ENCODE data around the gene NDP. TPM values are rescaled to one million over a fixed set of nuclear protein-coding genes. Genes with fewer than 3 reads are reported as not detected.
"Not testable (repeated sequence)": the region's sequence is repeated elsewhere in the genome, so short reads cannot be mapped to it uniquely, and the experiment has no call there.

NDP gene
- total RNA-seq, 4 donors from 2014 or later = 0.27 TPM; not detected in 3

DNA sequence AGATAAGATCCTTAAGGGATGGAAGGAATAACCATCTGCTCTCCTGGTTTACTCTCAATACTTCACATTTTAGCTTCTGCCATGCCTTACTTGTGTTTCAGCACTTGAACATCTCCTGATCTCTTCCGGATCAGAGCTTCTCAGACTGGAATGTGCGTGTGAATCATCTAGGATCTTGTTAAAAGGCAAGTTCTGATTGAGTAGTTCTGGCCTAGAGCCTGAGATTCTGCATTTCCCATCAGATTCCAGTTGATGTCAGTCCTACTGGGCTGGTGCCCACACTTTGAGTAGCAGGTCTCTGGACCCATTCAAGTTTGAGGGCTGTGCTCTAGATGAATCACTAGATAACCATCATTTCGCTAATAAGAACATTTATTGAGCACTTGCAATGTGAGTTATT is 20.0 kb downstream of the NDP start:
- TF ChIP-seq EP300 (IDR thresholded peaks at IDR 0.05; ENCODE audit: low read depth) = no peak
- TF ChIP-seq POLR2AphosphoS5 (IDR thresholded peaks at IDR 0.05) = no peak
- no peaks in the 10 kb centered on the region for H3K4me1 ChIP-seq
- 75% methylated on average over 3 of the region's 3 CpGs; no CpG with 5 or more reads in 1 of the 2 donors for WGBS, 2 donors (ENCODE audit: low coverage in 1 of 2)
- no peak overlapping the region for H3K4me3 ChIP-seq
- in situ Hi-C loops (cut with MboI; ENCODE audit: low pct_ligation_motif_present in 1 of 4, low pct_unique_long_range_greater_than_20kb in 1 of 4, low sequenced_read_pairs in 3 of 4) (loop anchor here in 2 of 4 donors (25.0 kb wide), 2 partner anchors 1109 to 1234 kb away; no protein-coding TSS in a partner anchor), intact Hi-C loops (cut with DNase I; ENCODE audit: low total_unique reads) (no loop called here)
- no peaks in the 10 kb centered on the region for H3K36me3 ChIP-seq
- no peak overlapping the region for H3K27ac ChIP-seq
- H3K27me3 ChIP-seq = no peaks in the 10 kb centered on the region
- H3K9me3 ChIP-seq = no peaks in the 10 kb centered on the region
- DNase-seq = no peak

GRCh38 chrX:43949669-43950068 is 23.5 kb downstream of the NDP start:
- peak; percentile 22 for DNase-seq
- Histone ChIP-seq H3K9me3 (no peaks in the 10 kb centered on the region), H3K27ac (no peak overlapping the region), H3K36me3 (no peaks in the 10 kb centered on the region), H3K27me3 (no peaks in the 10 kb centered on the region), H3K4me1 (no peaks in the 10 kb centered on the region), H3K4me3 (no peak overlapping the region)
- in situ Hi-C loops (cut with MboI; ENCODE audit: low pct_ligation_motif_present in 1 of 4, low pct_unique_long_range_greater_than_20kb in 1 of 4, low sequenced_read_pairs in 3 of 4) = loop anchor here in 2 of 4 donors (25.0 kb wide), 4 partner anchors 112 to 1238 kb away; no protein-coding TSS in a partner anchor
- TF ChIP-seq EP300 (IDR thresholded peaks at IDR 0.05; ENCODE audit: low read depth) = no peak
- no peak for TF ChIP-seq POLR2A (IDR thresholded peaks at IDR 0.05)
- TF ChIP-seq CTCF (IDR thresholded peaks at IDR 0.05) = peak in 4 of 5 experiments; percentile 19 to 33 (median 30)
- TF ChIP-seq POLR2AphosphoS5 (IDR thresholded peaks at IDR 0.05) = no peak
- WGBS, 2 donors (ENCODE audit: low coverage in 1 of 2) = 23% methylated on average over 15 of the region's 15 CpGs; no CpG with 5 or more reads in 1 of the 2 donors
- intact Hi-C loops (cut with DNase I; ENCODE audit: low total_unique reads) = no loop called here

DNA sequence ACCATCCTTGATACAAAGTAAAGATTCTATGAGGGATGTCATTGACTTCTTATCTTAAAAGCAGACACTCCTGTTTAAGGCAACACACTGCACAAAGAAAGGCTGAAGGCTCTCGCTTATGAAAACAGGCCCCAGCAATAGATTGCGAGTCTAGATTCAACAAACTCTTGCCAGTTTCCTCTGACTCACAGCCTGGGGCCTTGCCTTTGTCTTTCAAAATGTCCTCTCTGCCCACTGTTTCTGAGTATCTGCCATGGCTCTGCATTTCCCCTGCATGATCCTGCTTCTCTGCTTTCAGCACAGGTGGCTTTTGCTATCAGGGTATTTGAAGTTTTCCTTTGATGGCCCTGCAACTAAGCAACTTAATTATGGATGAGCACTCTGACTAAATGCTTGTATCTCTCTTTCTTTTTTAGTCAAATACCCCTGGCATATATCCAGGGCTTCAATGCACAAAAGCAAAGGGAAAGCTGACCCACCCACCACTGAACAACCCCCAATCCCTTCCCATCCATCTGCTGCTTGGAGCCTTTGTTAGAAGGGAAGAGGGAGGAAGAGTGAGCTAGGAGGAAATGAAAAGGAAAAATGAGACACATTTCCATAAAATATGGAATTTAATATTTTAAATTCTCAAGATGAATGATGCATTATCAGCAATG is 32.2 kb downstream of the NDP start:
- Histone ChIP-seq H3K27me3 (no peaks in the 10 kb centered on the region), H3K36me3 (no peaks in the 10 kb centered on the region), H3K4me1 (no peaks in the 10 kb centered on the region), H3K9me3 (no peaks in the 10 kb centered on the region), H3K4me3 (no peak overlapping the region), H3K27ac (no peak overlapping the region)
- DNase-seq = no peak
- WGBS, 2 donors (ENCODE audit: low coverage in 1 of 2) = 62% methylated on average over 2 of the region's 2 CpGs; no CpG with 5 or more reads in 1 of the 2 donors
- in situ Hi-C loops (cut with MboI; ENCODE audit: low pct_ligation_motif_present in 1 of 4, low pct_unique_long_range_greater_than_20kb in 1 of 4, low sequenced_read_pairs in 3 of 4) = loop anchor here in 1 of 4 donors (25.0 kb wide), 2 partner anchors 104 to 379 kb away; no protein-coding TSS in a partner anchor
- intact Hi-C loops (cut with DNase I; ENCODE audit: low total_unique reads) = no loop called here
- TF ChIP-seq POLR2A (IDR thresholded peaks at IDR 0.05) (no peak), CTCF (IDR thresholded peaks at IDR 0.05) (no peak), POLR2AphosphoS5 (IDR thresholded peaks at IDR 0.05) (no peak), EP300 (IDR thresholded peaks at IDR 0.05; ENCODE audit: low read depth) (no peak)

DNA sequence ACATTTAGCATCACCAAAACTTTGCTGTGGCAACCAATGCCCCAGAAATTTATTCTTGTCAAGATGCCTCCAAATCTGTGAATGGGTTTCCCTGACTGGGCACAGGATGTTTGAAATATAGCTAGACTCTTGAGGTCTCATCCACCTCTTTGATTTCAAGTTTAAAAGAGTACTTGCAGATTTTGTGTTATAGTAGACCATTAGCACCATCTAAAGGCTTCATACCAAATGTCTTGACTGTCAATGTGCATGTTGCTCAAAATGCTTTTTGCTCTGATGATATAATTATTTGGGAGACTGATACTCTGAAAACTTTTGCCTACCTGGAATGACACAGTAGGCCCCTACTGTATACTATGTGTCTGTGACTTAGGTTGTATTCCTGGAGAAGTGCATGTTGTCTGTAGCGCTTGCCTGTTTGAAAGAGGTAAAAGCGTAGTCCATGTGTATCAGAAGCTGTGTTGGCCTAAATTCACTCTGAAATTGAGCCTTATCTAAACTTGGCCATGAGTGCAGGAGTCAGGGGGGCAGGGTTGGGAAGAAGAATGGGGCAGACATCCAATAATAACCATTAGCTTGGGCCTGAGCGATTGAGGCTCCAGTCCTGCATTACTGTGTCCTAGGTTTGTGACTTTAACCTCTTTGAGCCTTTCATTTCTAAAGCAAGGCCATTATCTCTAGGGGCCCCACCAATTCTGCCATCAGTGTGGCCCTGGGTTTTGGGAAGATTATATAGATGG is 33.8 kb downstream of the NDP start:
- Histone ChIP-seq H3K27ac (no peak overlapping the region), H3K36me3 (no peaks in the 10 kb centered on the region), H3K4me1 (no peaks in the 10 kb centered on the region), H3K27me3 (no peaks in the 10 kb centered on the region), H3K9me3 (no peaks in the 10 kb centered on the region), H3K4me3 (no peak overlapping the region)
- 81% methylated on average over 3 of the region's 3 CpGs; no CpG with 5 or more reads in 1 of the 2 donors for WGBS, 2 donors (ENCODE audit: low coverage in 1 of 2)
- no peak for DNase-seq
- TF ChIP-seq POLR2AphosphoS5 (IDR thresholded peaks at IDR 0.05) (no peak), CTCF (IDR thresholded peaks at IDR 0.05) (no peak), EP300 (IDR thresholded peaks at IDR 0.05; ENCODE audit: low read depth) (no peak), POLR2A (IDR thresholded peaks at IDR 0.05) (no peak)
- in situ Hi-C loops (cut with MboI; ENCODE audit: low pct_ligation_motif_present in 1 of 4, low pct_unique_long_range_greater_than_20kb in 1 of 4, low sequenced_read_pairs in 3 of 4) = loop anchor here in 1 of 4 donors (25.0 kb wide), 2 partner anchors 102 to 377 kb away; no protein-coding TSS in a partner anchor
- intact Hi-C loops (cut with DNase I; ENCODE audit: low total_unique reads) = no loop called here

DNA sequence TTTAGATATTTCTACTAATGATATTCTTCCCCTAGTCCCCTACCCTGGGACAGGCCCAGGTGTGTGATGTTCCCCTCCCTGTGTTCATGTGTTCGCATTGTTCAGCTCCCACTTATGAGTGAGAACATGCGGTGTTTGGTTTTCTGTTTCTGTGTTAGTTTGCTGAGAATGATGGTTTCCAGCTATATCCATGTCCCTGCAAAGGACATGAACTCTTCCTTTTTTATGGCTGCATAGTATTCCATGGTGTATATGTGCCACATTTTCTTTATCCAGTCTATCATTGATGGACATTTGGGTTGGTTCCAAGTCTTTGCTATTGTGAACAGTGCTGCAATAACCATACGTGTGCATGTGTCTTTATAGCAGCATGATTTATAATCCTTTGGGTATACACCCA is 51.2 kb downstream of the NDP start:
- DNase-seq; intact Hi-C loops (cut with DNase I; ENCODE audit: low total_unique reads); H3K36me3 ChIP-seq; H3K27ac ChIP-seq; H3K9me3 ChIP-seq; in situ Hi-C loops (cut with MboI; ENCODE audit: low pct_ligation_motif_present in 1 of 4, low pct_unique_long_range_greater_than_20kb in 1 of 4, low sequenced_read_pairs in 3 of 4); H3K27me3 ChIP-seq; H3K4me3 ChIP-seq; H3K4me1 ChIP-seq: not testable (repeated sequence)
- WGBS, 2 donors (ENCODE audit: low coverage in 1 of 2) = 75% methylated on average over 3 of the region's 3 CpGs; no CpG with 5 or more reads in 1 of the 2 donors

GRCh38 chrX:43910772-43911171 is 62.4 kb downstream of the NDP start:
- H3K36me3 ChIP-seq; intact Hi-C loops (cut with DNase I; ENCODE audit: low total_unique reads); DNase-seq; H3K9me3 ChIP-seq; H3K27ac ChIP-seq; in situ Hi-C loops (cut with MboI; ENCODE audit: low pct_ligation_motif_present in 1 of 4, low pct_unique_long_range_greater_than_20kb in 1 of 4, low sequenced_read_pairs in 3 of 4); H3K4me1 ChIP-seq; H3K27me3 ChIP-seq; H3K4me3 ChIP-seq: not testable (repeated sequence)
- WGBS, 2 donors (ENCODE audit: low coverage in 1 of 2) = 85% methylated on average over 8 of the region's 8 CpGs; no CpG with 5 or more reads in 1 of the 2 donors
